EH (cell line): ENCODE measurements around the gene MRPL48.
A peak's percentile ranks its signal among the peaks of the same experiment; 100 is the strongest.

Source experiments
- DNase-seq: peaks from one replicate; pipeline ENCODE4 v3.0.0-alpha.2; 2015; ENCODE audit warnings: low read depth

The MRPL48 gene

GRCh38 chr11:73893041-73893440, 105.4 kb downstream of the MRPL48 start:
- no peak for DNase-seq

- peak; percentile 72 for DNase-seq
These were observed 107.2 kb downstream of the MRPL48 start for GRCh38 chr11:73894725-73895335.

GRCh38 chr11:73902303-73902702, 114.6 kb downstream of the MRPL48 start:
- DNase-seq, result no peak

- peak; percentile 47 for DNase-seq
These were observed 119.5 kb downstream of the MRPL48 start for GRCh38 chr11:73907191-73907590.

GRCh38 chr11:73912026-73912425, 124.4 kb downstream of the MRPL48 start:
- no peak for DNase-seq

- DNase-seq, result no peak
These were observed 125.8 kb downstream of the MRPL48 start for GRCh38 chr11:73913472-73913871.

GRCh38 chr11:73914284-73914683, 126.6 kb downstream of the MRPL48 start:
- no peak for DNase-seq
